AG08395 (cell line): ENCODE results near the gene ACTR6.
"Not testable (repeated sequence)": the region's sequence is repeated elsewhere in the genome, so short reads cannot be mapped to it uniquely, and the experiment has no call there.

Source experiments
- DNase-seq: peaks from one replicate; pipeline ENCODE4 v3.0.0; 2012; ENCODE audit warnings: mixed read lengths, low spot score

ACTR6 gene

DNA sequence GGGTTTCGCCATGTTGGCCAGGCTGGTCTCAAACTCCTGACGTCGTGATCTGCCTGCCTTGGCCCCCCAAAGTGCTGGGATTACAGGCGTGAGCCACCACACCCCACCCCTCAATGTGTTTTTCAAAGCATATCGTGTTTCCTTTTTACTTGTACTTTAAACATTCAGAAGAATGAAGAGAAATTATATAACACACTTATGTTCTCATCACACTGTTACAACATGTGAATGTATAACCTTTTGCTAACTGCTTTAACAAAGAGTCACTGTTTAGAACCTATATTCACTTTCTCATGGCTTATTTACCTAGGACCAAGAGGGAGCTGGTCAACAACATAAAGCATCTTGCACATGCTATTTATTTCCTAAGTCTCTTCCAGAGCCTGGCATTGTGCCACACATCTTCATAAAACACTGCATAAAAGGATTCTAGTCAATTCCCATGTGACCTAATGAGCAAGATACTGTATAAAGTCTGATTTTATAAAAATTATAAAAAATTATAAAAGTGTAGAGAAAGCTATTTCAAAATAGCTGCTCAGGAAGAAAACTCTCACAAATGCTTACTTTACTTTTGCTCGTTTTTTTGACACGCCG is 16.0 kb upstream of the ACTR6 start:
- DNase-seq = no peak

- peak; percentile 17 for DNase-seq
These were observed 15.2 kb upstream of the ACTR6 start for GRCh38 chr12:100185361-100185894.

- no peak for DNase-seq
These were observed 14.5 kb upstream of the ACTR6 start for GRCh38 chr12:100186071-100186470.

DNA sequence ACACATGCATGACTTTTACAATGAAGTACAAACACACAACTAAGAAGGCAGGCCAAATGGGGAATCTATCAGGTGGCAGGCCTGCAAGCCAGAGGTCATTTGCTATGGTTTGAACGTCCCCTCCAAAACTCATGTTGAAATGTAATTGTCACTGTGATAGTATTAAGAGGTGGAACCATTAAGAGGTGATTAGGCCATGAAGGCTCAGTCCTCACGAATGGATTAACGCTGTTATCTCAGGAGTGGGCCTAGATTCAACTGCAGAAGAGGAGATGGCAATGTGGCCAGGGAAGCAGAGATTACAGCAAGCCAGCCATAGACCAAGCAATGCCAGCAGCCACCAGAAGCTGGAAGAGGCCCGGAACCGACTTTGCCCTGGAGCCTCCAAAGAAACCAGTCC is 13.5 kb upstream of the ACTR6 start:
- no peak for DNase-seq

DNA sequence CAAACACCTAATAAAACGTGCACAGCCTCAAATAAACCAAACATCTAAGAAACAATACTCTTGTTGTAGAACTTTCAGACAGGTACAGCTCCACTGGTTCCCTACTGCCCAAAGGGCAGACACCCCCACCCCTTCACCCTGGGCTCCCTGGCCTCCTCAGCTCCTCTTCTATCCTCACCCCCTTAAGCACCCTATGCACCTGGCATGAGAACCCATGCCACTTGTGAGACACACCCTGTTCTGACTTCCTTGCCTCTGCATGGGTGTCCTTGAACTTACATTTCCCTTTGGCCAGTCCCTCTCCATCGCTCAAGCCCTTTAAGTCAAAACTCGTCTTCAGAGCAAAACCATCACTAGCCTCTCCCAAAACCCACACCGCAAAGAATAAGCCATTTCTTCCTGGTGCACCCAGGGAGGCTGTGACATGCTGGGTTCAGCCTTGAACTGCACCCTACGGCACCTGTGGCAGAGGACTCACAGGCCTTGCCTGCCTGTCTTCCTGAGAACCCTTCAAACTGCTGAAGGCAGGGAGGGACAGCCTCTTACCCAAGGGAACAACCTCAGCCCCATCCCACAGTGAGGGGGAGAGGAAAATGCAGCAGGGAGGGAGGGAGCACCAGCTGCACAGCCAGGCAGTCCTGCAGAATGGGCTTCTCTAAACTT is 12.6 kb upstream of the ACTR6 start:
- no peak for DNase-seq

- DNase-seq = not testable (repeated sequence)
These were observed 11.6 kb upstream of the ACTR6 start for GRCh38 chr12:100188888-100189635.

GRCh38 chr12:100189636-100190394 is 10.8 kb upstream of the ACTR6 start:
- DNase-seq = no peak

DNA sequence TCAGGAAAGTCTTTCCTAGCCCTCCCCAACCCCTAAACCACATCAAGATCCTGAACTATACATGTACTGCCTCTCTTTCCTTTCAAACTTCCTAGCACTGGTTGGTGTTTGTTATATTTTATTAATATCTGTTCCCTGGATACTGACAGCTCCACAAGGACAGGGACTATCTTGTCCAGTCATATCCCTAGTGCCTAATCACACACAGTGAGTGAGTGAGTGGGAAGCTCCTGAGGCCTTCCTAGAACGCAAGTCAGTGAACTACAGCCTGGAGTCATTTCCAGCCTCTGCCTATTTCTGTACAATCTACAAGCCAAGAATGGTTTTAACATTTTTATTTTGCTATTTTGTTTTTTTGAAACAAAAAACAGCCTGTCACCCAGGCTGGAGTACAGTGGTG is 7.5 kb upstream of the ACTR6 start:
- no peak for DNase-seq

DNA sequence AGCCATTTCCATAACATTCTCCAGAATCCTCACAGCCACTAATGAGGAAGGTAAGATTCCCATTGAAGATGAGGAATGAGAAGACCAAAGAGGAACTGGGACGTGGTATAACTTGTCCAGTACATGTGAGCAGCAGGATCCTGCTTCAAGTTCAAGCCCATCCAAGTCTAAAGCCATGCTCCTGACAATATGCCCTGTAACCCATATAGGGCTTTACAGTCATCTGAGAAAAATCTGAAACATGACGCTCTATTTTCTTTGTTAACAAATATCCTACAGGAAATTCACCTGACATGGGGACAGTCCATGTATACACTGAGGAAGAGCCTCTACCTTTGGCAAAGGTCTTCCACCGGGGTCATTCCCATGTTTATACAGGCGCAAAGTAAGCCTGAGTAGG is 3.1 kb upstream of the ACTR6 start:
- no peak for DNase-seq

- DNase-seq = no peak
These were observed 1.6 kb upstream of the ACTR6 start for GRCh38 chr12:100199023-100199346.

DNA sequence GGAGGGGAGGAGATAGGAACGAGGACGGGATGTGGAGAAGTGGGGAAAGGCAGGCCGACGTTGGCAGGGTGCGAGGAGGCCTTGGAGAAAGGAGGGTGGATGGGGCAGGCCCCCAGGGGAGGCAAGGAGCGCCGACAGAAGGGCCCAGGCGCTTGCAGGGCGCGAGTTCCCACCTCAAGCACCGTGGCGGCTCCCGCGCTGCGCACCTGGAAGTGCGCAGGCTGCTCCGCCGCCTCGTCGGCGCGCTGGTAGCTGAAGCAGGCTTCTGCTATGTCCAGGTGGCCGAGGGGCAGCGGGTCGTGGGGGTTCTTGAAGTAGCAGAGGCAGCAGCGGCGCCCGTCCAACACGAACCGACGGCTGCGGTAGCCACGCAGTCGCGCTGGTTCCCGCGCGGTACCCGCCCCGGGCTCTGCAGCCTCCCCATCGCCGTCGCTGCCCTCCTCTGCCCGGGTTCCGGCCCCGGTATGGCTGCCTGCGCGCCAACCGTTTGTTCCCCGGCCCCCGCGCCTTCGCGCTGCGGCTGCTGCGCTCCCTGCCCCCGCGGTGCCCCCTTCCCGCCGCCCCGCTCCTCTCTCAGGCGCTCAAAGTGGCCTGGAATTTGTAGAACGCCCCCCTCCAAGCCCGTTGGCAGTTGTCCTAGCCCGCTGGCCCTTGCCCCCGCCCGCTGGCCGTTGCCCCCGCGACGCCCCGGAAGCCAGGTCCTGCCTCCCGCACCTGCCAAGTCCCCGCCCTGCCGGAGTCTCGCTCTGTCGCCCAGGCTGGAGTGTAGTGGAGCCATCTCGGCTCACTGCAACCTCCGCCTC is 1.1 kb upstream of the ACTR6 start:
- peak; percentile 36 for DNase-seq

DNA sequence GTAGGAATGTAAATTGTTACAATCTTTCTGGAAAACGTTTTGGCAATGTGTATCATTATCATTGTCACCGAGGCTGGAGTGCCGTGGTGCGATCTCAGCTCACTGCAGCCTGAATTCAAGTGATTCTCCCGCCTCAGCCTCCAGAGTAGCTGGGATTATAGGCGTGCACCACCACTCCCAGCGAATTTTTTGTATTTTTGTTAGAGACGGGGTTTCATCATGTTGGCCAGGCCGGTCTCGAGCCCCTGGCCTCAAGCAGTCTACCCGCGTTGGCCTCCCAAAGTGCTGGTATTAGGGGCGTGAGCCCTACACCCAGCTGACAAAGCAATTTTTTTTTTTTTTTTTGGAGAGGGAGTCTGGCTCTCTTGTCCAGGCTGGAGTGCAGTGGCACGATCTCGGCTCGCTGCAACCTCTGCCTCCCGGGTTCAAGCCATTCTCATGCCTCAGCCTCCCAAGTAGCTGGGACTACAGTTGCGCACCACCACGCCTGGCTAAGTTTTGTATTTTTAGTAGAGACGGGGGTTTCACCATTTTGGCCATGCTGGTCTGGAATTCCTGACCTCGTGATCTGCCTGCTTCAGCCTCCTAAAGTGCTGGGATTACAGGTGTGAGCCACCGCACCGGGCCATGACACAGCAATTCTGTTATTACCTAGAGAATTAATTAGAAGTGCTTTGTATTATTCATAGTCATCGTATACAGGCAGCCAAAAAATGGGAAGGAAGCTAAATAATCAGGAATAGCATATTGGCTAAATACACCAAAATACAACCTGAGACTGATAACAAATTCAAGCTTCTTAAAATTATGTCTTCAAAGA is 1.2 kb downstream of the ACTR6 start:
- DNase-seq = no peak

DNA sequence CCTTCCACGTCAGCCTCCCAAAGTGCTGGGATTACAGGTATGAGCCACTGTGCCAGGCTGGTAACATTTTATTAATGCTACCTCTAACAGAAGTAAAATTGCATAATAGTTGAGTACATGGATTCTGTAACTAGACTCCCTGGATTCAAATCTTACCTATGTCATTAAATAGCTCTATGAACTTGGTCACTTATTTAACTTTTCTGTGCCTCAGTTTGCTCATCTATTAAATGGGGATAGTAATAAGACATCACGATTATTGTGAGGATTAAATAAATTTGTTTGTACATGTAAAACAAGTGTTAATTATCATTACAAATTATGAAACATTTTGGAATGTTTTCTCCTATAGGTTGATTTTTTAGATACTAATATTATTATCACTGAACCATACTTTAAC is 6.7 kb downstream of the ACTR6 start:
- DNase-seq = no peak

DNA sequence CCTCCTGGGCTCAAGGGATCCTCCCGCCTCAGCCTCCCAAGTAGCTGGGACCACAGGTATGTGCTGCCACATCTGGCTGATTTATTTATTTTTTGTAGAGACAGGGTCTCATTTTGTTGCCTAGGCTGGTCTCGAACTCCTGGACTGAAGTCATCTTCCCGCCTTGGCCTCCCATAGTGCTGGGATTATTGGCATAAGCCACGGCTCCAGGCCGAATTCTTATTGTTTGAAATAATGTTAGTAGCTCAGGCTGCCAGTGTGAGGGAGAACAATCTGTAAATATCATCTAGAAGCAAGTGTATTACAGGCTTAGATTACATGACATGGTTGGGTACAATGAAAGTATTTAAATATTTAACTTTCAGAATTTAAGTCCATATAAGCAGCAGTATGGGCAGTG is 8.2 kb downstream of the ACTR6 start:
- DNase-seq = no peak

- DNase-seq = no peak
These were observed 11.1 kb downstream of the ACTR6 start for GRCh38 chr12:100211698-100212097.

DNA sequence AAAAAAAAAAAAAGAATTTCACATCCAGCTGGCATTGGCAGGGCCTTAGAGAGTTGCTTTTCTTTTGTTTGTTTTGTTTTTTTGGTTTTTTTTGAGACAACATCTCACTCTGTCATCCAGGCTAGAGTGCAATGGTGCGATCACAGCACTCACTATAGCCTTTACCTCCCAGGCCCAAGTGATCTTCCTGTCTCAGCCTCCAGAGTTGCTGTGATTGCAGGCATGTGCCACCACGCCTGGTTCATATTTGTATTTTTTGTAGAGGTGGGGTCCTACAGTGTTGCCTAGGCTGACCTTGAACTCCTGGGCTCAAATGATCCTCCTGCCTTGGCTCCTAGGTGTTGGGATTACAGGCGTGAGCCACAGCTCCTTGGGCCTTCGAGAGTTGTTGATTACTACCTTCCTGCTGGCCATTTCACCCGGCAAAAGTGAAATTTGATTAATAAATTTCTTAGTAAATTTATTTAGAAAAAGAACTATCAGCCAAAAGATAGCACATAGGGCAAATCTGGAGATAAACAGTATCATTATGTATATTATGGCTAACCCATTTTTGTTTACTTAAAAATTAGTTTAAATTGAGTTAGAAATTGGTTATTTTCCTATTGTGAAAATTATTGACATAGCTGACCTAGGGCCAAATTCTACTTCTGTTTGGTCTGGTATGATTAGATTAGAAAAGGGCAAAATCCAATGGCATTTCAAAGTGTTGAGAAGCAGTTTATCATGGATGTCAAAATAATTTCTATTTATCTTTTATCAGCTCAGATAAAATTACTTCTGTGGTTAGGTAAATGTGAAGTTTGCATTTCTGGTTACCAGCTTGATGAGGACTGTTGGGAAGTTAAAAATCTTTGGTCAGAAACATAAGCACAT is 12.6 kb downstream of the ACTR6 start:
- DNase-seq = no peak

- no peak for DNase-seq
These were observed 13.9 kb downstream of the ACTR6 start for GRCh38 chr12:100214518-100214917.

- DNase-seq = no peak
These were observed 14.6 kb downstream of the ACTR6 start for GRCh38 chr12:100215209-100215608.

DNA sequence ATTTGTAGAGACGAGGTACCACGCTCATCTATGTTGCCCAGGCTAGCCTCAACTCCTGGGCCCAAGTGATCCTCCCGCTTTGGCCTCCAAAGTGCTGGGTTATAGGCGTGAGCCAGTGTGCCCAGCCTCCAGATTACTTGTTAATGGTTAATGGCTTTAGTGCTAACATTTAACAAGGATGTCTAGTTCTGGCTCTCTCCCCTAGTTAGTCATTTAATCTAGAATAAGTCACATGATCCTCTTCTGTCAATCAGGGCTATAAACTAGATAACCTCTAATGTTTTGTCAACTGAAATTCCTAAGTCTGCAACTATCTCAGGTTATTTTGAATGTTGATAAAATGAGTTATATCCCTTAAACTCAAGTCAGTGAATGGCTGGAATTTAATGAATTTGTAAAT is 15.7 kb downstream of the ACTR6 start:
- no peak for DNase-seq
